HepG2 (cell line): Measurements from ENCODE around the gene NEURL1. TPM values are rescaled to one million over a fixed set of nuclear protein-coding genes. Genes with fewer than 3 reads are reported as not detected.

ENCODE experiments used
- ATAC-seq: fragments of 200-7000 bp; cut with Tn5 transposase; 3 replicates; pipeline ENCODE4 v1.9.1; 2020; ENCODE audit warnings: mild to moderate bottlenecking, moderate library complexity
- BruUV-seq: library from RNA; stranded (reverse); fragments of 400-500 nt; replicated peaks from 2 replicates; lab custom pipeline; 2021; lab: Mats Ljungman, UMichigan
- CTCF ChIA-PET: fragments of 300-600 bp; formaldehyde crosslinking; extraction: SDS; loops from one replicate; lab custom pipeline; 2021; ENCODE audit warnings: low total read pairs, inconsistent platforms, low intra/inter-chr PET ratio; lab: Yijun Ruan, JAX
- POLR2A ChIA-PET: fragments of 350-600 bp; sonication (Branson Sonifier 250); formaldehyde crosslinking; loops from one replicate; lab custom pipeline; 2020; ENCODE audit warnings: antibody characterized with exemption, inconsistent platforms; lab: Yijun Ruan, JAX
- DNase-seq: peaks from one replicate; pipeline ENCODE4 v3.0.0-alpha.2; 2015; ENCODE audit warnings: low spot score
- FAIRE-seq: peaks from 3 replicates; lab custom pipeline; 2011; peaks lifted over from hg19 to GRCh38; lab: Jason Lieb, UNC
- H2AFZ ChIP-seq: one replicate; pipeline ENCODE4 v1.6.1; 2011; ENCODE audit warnings: low read length, inconsistent platforms
- H3K27ac ChIP-seq: fragments of 300-600 bp; 3 replicates; pipeline ENCODE4 v1.8.0; 2011; ENCODE audit warnings: mixed run types, mild to moderate bottlenecking, mixed read lengths, low read length, inconsistent platforms; ENCODE audit not compliant: insufficient read depth; ENCODE audit errors: extremely low read length
- H3K27me3 ChIP-seq, 2 experiments: fragments of 200-600 bp in 1 of 2; 2 replicates in 1 of 2; 3 replicates in 1 of 2; pipeline versions ENCODE4 v1.6.0 to v1.8.0; 2011; ENCODE audit warnings: low read length in 2 of 2, mild to moderate bottlenecking in 2 of 2, moderate library complexity in 2 of 2, inconsistent platforms in 1 of 2; ENCODE audit not compliant: insufficient read depth in 2 of 2, control insufficient read depth in 1 of 2
- H3K36me3 ChIP-seq, 2 experiments: fragments of 200-600 bp in 1 of 2; replicated peaks in 1 of 2; 2 replicates in 1 of 2; 3 replicates in 1 of 2; pipeline versions ENCODE4 v1.5.1 to v1.8.0; 2011; ENCODE audit warnings: low read length in 2 of 2, inconsistent platforms in 1 of 2; ENCODE audit not compliant: insufficient read depth in 2 of 2, control insufficient read depth in 1 of 2
- H3K4me1 ChIP-seq: 2 replicates; pipeline ENCODE4 v1.5.1; 2012; ENCODE audit warnings: low read length, inconsistent platforms; ENCODE audit not compliant: insufficient read depth
- H3K4me2 ChIP-seq: 2 replicates; pipeline ENCODE4 v1.6.0; 2011; ENCODE audit warnings: low read depth, low read length, inconsistent platforms
- H3K4me3 ChIP-seq, 3 experiments: fragments of 200-600 bp in 1 of 3; sonication (generic), shearing (Covaris generic) in 1 of 3; replicated peaks in 1 of 3; 2 replicates each; pipeline ENCODE4 v1.5.1; 2011 to 2016; ENCODE audit warnings: low read length in 3 of 3, inconsistent platforms in 2 of 3, low read depth in 2 of 3, mild to moderate bottlenecking in 2 of 3, control low read depth in 1 of 3, mixed read lengths in 1 of 3; ENCODE audit not compliant: insufficient read depth in 1 of 3
- H3K79me2 ChIP-seq: one replicate; pipeline ENCODE4 v1.6.1; 2011; ENCODE audit warnings: low read length, inconsistent platforms; ENCODE audit not compliant: insufficient read depth
- H3K9ac ChIP-seq: 2 replicates; pipeline ENCODE4 v1.6.0; 2011; ENCODE audit warnings: mild to moderate bottlenecking, low read depth, low read length, inconsistent platforms; ENCODE audit not compliant: insufficient read depth
- H3K9me3 ChIP-seq: 2 replicates; pipeline ENCODE4 v1.5.1; 2012; ENCODE audit warnings: mild to moderate bottlenecking, low read length
- H4K20me1 ChIP-seq: 2 replicates; pipeline ENCODE4 v1.6.0; 2011; ENCODE audit warnings: inconsistent platforms, mild to moderate bottlenecking, low read length, moderate library complexity; ENCODE audit not compliant: insufficient read depth
- AGO2 ChIP-seq: fragments of 200-400 bp; formaldehyde crosslinking; optimal IDR thresholded peaks from 2 replicates; pipeline ENCODE3; 2017; ENCODE audit warnings: mild to moderate bottlenecking, low read depth, low read length, moderate library complexity
- FOSL2 ChIP-seq: sonication (generic); formaldehyde crosslinking; IDR thresholded peaks from 2 replicates; pipeline ENCODE4 v1.4.0; 2020; ENCODE audit warnings: missing genetic modification reagents
- GABPB1 ChIP-seq: IDR thresholded peaks from 2 replicates; pipeline ENCODE4 v1.6.1; 2016; ENCODE audit warnings: mild to moderate bottlenecking, missing genetic modification reagents, moderate library complexity, missing compliant biosample characterization
- JUN ChIP-seq: sonication (generic); formaldehyde crosslinking; IDR thresholded peaks from 2 replicates; pipeline ENCODE4 v1.4.0; 2020; ENCODE audit warnings: mild to moderate bottlenecking, missing genetic modification reagents
- NCOR1 ChIP-seq: fragments of 200-600 bp; sonication (generic); IDR thresholded peaks from 2 replicates; pipeline ENCODE4 v1.7.0; 2017; ENCODE audit warnings: antibody characterized with exemption, low read length, borderline replicate concordance
- WGBS: methylation state at CpG from one replicate; pipeline ENCODE4 v1.1.6; 2017; ENCODE audit warnings: low lambda C conversion rate; 5-methylcytosine and 5-hydroxymethylcytosine counted together
- in situ Hi-C: cut with HindIII; loops from 2 replicates; pipeline ENCODE4 v1.10.0; 2017; ENCODE audit warnings: low pct_unique_long_range_greater_than_20kb; ENCODE audit not compliant: extremely low pct_ligation_motif_present
- intact Hi-C: fragments of 100-400 bp; cut with micrococcal nuclease; formaldehyde crosslinking; loops from one replicate; pipeline ENCODE4 v1.10.0; 2022; ENCODE audit not compliant: unreplicated experiment
- polyA plus RNA-seq, 8 experiments: library from polyadenylated mRNA; depleted of rRNA in 3 of 8; stranded (reverse) in 7 of 8; unstranded in 1 of 8; fragments of >200 nt; fragmentation: Illumina TruSeq in 4 of 8; extraction: Trizol in 4 of 8; gene quantifications; 2 replicates each; pipeline versions ENCODE4 v1.2.1 to v1.2.3, GENCODE V29; 2011 to 2016; ENCODE audit warnings: low read depth in 4 of 8, missing spikeins in 1 of 8, mixed read lengths in 1 of 8; ENCODE audit not compliant: insufficient read depth in 1 of 8
- total RNA-seq, 5 experiments: library from RNA; depleted of rRNA; stranded (reverse); fragments of >200 nt; fragmentation: Illumina TruSeq; extraction: Trizol; gene quantifications; 2 replicates each; pipeline ENCODE4 v1.2.3, GENCODE V29; 2016; ENCODE audit warnings: low read depth in 1 of 5
- TF ChIP-seq, protein P1 (sequence below): sonication (generic); formaldehyde crosslinking; IDR thresholded peaks from 2 replicates; pipeline ENCODE4 v1.5.1; 2020; ENCODE audit warnings: mild to moderate bottlenecking, missing genetic modification reagents, moderate library complexity
- TF ChIP-seq, protein P2 (sequence below): sonication (generic); formaldehyde crosslinking; IDR thresholded peaks from 2 replicates; pipeline ENCODE4 v1.8.1; 2023; ENCODE audit warnings: missing genetic modification reagents, inconsistent platforms, borderline replicate concordance

NEURL1 gene
- total and polyA plus RNA-seq, 2 of the 13 experiments (the other 11 are each of a cell fraction or from before 2014, with no cell fraction given), result not detected

DNA sequence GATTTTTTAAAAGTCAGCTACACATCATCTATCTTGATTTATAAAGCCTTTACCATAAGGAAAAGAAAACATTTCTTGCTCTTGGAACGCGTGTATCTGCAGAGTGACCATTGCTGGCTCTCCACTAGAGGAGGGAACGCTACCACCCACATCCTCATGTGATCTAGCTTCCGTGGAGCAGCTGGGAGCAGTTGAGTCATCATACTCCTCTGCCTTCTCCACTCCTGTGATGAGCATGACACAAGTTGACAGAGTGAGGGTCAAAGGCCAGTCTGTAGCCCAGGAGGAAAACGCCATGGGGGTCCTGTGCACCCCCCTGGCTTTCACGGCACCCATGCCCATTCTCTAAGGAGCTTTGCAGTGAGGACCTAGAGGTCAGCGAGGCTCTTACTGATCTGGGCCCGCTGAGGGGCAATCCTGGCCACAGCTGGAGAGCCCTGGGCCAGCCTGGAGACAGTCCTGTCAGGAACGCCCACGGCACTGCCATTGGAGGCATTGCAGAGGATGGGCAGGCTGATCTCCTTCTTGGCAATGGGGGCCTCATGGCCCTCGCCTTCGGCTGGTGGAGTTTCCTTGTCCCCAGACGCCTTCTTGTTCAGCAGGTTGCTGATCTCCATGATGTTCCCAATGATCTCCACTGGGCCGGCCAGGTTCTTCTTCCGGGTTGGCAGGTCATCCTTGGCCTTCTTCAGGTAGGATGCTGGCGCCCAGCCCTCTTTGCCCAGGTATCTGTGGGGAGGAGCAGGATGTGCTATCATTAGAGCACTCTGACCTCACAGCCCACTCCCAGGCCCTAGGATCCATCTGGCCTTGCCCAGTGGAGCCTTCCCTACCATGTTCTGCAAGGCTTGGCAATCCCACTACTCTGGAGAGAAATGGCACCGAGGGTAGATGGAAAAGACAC lies 119.2 kb downstream of the NEURL1 start:
- ATAC-seq (peak; percentile 9; the same call in 1 of the 3 replicates), DNase-seq (no peak), FAIRE-seq (no peak)
- no peak overlapping the region for H3K9ac ChIP-seq
- H3K4me3 ChIP-seq, result no peak overlapping the region
- intact Hi-C loops, result no loop called here
- H4K20me1 ChIP-seq, result no peaks in the 10 kb centered on the region
- no TSS peak for BruUV-seq
- ChIA-PET CTCF (no interaction called here), POLR2A (no interaction called here)
- H3K27me3 ChIP-seq, result no peaks in the 10 kb centered on the region
- WGBS, result 94% methylated on average over 17 of the region's 17 CpGs
- H3K27ac ChIP-seq, result no peak overlapping the region
- in situ Hi-C loops, result no loop called here
- H3K9me3 ChIP-seq, result no peaks in the 10 kb centered on the region
- TF ChIP-seq AGO2 (peak; percentile 24), JUN (no peak), FOSL2 (CRISPR knock-in tag) (0 out of 2 replicates have a peak, but pooled peaks have one; percentile 21), NCOR1 (no peak), GABPB1 (CRISPR knock-in tag) (no peak)
- TF ChIP-seq, protein P1, sequence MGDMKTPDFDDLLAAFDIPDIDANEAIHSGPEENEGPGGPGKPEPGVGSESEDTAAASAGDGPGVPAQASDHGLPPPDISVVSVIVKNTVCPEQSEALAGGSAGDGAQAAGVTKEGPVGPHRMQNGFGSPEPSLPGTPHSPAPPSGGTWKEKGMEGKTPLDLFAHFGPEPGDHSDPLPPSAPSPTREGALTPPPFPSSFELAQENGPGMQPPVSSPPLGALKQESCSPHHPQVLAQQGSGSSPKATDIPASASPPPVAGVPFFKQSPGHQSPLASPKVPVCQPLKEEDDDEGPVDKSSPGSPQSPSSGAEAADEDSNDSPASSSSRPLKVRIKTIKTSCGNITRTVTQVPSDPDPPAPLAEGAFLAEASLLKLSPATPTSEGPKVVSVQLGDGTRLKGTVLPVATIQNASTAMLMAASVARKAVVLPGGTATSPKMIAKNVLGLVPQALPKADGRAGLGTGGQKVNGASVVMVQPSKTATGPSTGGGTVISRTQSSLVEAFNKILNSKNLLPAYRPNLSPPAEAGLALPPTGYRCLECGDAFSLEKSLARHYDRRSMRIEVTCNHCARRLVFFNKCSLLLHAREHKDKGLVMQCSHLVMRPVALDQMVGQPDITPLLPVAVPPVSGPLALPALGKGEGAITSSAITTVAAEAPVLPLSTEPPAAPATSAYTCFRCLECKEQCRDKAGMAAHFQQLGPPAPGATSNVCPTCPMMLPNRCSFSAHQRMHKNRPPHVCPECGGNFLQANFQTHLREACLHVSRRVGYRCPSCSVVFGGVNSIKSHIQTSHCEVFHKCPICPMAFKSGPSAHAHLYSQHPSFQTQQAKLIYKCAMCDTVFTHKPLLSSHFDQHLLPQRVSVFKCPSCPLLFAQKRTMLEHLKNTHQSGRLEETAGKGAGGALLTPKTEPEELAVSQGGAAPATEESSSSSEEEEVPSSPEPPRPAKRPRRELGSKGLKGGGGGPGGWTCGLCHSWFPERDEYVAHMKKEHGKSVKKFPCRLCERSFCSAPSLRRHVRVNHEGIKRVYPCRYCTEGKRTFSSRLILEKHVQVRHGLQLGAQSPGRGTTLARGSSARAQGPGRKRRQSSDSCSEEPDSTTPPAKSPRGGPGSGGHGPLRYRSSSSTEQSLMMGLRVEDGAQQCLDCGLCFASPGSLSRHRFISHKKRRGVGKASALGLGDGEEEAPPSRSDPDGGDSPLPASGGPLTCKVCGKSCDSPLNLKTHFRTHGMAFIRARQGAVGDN (CRISPR knock-in tag), result peak; percentile 24; the same call in 1 of the 2 replicates
- TF ChIP-seq, protein P2, sequence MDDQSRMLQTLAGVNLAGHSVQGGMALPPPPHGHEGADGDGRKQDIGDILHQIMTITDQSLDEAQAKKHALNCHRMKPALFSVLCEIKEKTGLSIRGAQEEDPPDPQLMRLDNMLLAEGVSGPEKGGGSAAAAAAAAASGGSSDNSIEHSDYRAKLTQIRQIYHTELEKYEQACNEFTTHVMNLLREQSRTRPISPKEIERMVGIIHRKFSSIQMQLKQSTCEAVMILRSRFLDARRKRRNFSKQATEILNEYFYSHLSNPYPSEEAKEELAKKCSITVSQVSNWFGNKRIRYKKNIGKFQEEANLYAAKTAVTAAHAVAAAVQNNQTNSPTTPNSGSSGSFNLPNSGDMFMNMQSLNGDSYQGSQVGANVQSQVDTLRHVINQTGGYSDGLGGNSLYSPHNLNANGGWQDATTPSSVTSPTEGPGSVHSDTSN (CRISPR knock-in tag), result no peak
- H3K4me2 ChIP-seq, result no peak overlapping the region
- H3K36me3 ChIP-seq, result peaks cover 31 to 75% of the 10 kb centered on the region in 2 experiments
- no peaks in the 10 kb centered on the region for H3K79me2 ChIP-seq
- H3K4me1 ChIP-seq, result no peaks in the 10 kb centered on the region
- no peak overlapping the region for H2AFZ ChIP-seq
